Adipocyte (in vitro differentiated cells): ENCODE results near the gene LZTS2.
A peak's percentile ranks its signal among the peaks of the same experiment; 100 is the strongest.
"Not testable (repeated sequence)": the region's sequence is repeated elsewhere in the genome, so short reads cannot be mapped to it uniquely, and the experiment has no call there.

Experiments
- DNase-seq: peaks from one replicate; pipeline ENCODE4 v3.0.0-alpha.2; 2015; ENCODE audit warnings: low read depth
- H3K27me3 ChIP-seq: replicated peaks from 2 replicates; pipeline ENCODE4 v1.7.0; 2013; ENCODE audit warnings: mild to moderate bottlenecking, low read length, moderate library complexity; ENCODE audit not compliant: control insufficient read depth, insufficient read depth
- H3K36me3 ChIP-seq: 2 replicates; pipeline ENCODE4 v1.7.0; 2013; ENCODE audit warnings: low read length, mild to moderate bottlenecking, moderate library complexity; ENCODE audit not compliant: control insufficient read depth, insufficient read depth, severe bottlenecking
- H3K4me1 ChIP-seq: 2 replicates; pipeline ENCODE4 v1.7.0; 2013; ENCODE audit warnings: mild to moderate bottlenecking, low read length, moderate library complexity; ENCODE audit not compliant: control insufficient read depth, insufficient read depth
- H3K4me3 ChIP-seq: 2 replicates; pipeline ENCODE4 v1.7.0; 2013; ENCODE audit warnings: mild to moderate bottlenecking, low read length, moderate library complexity
- H3K9ac ChIP-seq: 2 replicates; pipeline ENCODE4 v1.7.0; 2013; ENCODE audit warnings: mild to moderate bottlenecking, low read length, moderate library complexity
- H3K9me3 ChIP-seq: 2 replicates; pipeline ENCODE4 v1.7.0; 2013; ENCODE audit warnings: mild to moderate bottlenecking, low read length, moderate library complexity; ENCODE audit not compliant: control insufficient read depth

Gene LZTS2

DNA sequence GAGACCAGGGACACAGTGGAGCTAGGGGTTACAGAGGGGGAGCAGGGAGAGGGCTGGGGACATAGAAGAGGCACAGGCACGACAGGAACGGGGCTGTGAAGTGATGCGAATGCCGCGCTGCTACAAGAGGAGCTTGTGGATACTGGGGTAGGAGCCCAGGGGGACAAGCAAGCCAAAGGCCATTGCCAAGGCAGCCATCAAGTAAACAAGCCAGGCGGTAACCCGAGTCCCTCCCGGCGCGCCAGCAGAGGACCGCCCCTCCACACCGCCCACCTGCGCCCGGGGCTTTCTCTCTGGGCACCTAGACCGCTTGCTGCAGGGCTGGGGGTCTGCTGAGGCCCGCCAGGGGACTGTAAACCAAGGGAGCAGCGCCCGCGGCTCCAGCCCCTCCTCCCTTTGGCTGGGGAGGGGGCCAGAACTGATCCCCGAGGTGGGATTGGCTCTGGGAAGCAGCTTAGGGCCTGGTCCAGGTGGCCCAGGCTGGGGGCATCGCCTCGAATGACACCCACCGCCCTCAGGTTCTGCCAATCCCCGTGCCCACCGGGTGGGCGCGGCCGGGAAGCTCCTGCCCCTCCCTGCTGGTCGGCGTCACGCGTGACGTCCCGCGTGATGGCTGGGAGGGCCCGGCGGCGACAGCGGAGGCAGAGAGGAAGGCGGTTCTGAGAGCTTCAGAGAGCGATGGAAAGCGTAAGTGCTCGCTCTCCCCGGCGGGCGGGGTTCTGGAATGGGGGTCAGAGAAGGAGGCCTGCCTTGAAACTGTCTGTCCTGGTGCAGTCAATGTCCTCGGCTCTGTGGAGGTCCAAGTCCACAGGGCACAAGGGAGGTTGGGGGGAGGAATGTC, 32.4 kb downstream of the LZTS2 start:
- no peaks in the 10 kb centered on the region for H3K27me3 ChIP-seq
- H3K4me1 ChIP-seq: peaks cover 22% of the 10 kb centered on the region
- H3K36me3 ChIP-seq: peaks cover 23% of the 10 kb centered on the region
- no peaks in the 10 kb centered on the region for H3K9me3 ChIP-seq
- DNase-seq: peak; percentile 89
- H3K9ac ChIP-seq: peak overlapping the region; percentile 87
- H3K4me3 ChIP-seq: peak overlapping the region; percentile 84

DNA sequence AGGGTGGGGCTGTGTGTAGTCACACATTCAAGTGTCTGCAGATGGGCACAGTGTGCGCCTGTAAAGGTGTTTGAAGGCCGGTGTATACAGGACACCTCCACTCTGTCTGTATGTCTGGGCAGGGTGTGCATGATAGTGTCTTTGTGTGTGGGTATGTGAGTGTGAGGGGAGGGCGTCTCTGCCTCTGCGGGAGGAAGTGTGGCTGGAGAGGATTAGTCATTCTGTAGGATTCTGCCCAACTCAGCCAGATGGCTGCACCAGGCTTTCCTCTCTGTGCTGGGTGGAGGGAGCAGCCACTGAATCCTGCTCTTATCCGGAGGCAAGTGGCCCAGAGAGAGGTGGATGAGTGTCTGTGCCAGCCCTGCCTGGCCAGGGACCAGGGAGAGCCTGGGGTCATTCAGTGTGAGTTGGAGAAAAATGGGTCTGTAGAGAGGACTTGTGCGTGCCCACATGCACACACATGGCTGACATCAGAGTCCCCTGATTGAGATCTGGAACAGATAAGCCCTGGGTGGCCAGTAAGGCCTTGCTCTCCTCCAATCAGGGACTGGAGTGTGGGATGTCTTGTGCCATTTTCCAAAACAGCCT, 33.1 kb downstream of the LZTS2 start:
- Histone ChIP-seq H3K9ac (peak overlapping the region; percentile 87), H3K4me3 (peak overlapping the region; percentile 84), H3K27me3 (no peaks in the 10 kb centered on the region), H3K4me1 (peaks cover 22% of the 10 kb centered on the region), H3K36me3 (peaks cover 30% of the 10 kb centered on the region), H3K9me3 (no peaks in the 10 kb centered on the region)
- DNase-seq: peak; percentile 91

DNA sequence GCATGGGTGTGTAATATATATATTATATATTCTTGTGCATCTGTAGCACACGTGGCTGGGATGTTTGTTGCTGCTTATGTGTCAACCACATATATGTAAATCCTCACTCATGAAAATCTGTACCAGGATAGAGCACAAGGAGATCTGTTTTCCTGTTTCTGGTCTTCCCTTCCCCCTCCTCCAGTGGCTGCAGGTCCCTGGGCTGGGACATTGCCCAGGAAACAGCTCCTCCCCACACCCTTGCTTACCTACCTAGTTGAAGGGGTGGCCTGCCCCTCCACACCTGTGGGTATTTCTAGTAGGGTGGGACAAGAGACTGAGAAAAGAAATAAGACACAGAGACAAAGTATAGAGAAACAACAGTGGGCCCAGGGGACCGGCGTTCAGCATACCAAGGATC, 33.7 kb downstream of the LZTS2 start:
- Histone ChIP-seq H3K4me3 (peak overlapping the region; percentile 84), H3K27me3 (no peaks in the 10 kb centered on the region), H3K4me1 (peaks cover 22% of the 10 kb centered on the region), H3K9me3 (no peaks in the 10 kb centered on the region), H3K36me3 (peaks cover 35% of the 10 kb centered on the region), H3K9ac (peak overlapping the region; percentile 87)
- no peak for DNase-seq

DNA sequence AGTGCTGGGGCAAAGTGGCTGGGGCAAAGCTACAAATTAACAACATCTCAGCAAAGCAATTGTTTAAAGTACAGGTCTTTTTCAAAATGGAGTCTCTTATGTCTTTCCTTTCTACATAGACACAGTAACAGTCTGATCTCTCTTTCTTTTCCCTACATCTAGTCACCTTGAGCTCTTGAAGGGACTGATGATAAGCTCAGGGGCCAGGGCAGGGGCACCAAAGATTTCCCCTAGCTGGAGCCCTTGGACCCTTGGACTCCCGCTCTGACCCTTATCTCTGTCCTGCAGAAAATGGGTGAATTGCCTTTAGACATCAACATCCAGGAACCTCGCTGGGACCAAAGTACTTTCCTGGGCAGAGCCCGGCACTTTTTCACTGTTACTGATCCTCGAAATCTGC, 34.8 kb downstream of the LZTS2 start:
- not testable (repeated sequence) for H3K4me3 ChIP-seq, DNase-seq, H3K27me3 ChIP-seq, H3K9me3 ChIP-seq, H3K9ac ChIP-seq
- Histone ChIP-seq H3K4me1 (peaks cover 16% of the 10 kb centered on the region), H3K36me3 (peaks cover 47% of the 10 kb centered on the region)

DNA sequence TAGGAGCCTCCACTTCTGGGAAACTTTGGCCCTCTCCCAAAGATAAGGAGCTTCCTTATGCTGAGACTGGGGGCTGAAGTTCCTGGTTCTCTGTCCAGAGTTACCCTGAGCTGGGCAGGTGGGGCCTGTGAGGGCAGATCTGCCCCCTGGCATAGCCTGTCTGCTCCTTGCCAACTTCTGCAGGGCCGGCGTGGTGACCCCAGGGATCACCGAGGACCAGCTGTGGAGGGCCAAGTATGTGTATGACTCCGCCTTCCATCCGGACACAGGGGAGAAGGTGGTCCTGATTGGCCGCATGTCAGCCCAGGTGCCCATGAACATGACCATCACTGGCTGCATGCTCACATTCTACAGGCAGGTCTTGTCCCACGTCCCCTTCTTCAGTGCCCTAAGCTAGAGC, 35.7 kb downstream of the LZTS2 start:
- no peak for DNase-seq
- H3K4me3 ChIP-seq: no peak overlapping the region

DNA sequence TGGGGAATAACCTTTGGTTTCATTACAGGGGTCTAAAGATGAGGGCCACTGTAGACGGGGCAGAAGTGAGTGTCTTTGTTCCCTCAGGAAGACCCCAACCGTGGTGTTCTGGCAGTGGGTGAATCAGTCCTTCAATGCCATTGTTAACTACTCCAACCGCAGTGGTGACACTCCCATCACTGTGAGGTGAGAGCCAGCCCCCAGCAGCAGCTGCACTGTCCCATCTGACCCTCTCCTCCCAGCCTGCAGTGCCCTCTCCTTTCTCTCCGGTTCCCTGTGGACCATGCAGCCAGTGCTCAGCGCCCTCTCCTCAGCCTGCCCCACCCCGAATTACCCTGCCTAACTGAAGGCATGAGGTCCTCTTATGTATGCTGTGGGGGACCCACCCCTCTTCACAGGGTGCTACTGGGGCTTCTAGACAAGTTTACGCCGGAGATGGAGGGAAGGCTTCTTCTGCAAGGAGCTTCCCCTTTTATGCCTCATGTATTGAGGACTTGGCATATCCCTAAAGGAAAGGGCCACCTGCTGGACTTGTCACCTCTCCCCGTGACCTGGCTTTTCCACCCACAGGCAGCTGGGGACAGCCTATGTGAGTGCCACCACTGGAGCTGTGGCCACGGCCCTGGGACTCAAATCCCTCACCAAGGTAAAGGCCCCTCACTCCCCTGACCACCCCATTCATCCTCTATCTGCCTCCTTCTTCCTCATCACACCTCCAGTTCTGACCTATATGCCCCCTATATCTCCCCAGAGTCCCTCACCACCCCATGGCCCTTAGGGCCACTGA, 36.5 kb downstream of the LZTS2 start:
- no peak for DNase-seq
- H3K9ac ChIP-seq: no peak overlapping the region
- H3K36me3 ChIP-seq: peaks cover 53% of the 10 kb centered on the region
- H3K4me3 ChIP-seq: no peak overlapping the region
- no peaks in the 10 kb centered on the region for H3K27me3 ChIP-seq
- no peaks in the 10 kb centered on the region for H3K9me3 ChIP-seq
- H3K4me1 ChIP-seq: peaks cover 16% of the 10 kb centered on the region

More for the DNA sequence above, 35.7 kb downstream of the LZTS2 start:
- H3K9ac ChIP-seq: no peak overlapping the region
- H3K27me3 ChIP-seq: no peaks in the 10 kb centered on the region
- peaks cover 53% of the 10 kb centered on the region for H3K36me3 ChIP-seq
- no peaks in the 10 kb centered on the region for H3K9me3 ChIP-seq
- peaks cover 16% of the 10 kb centered on the region for H3K4me1 ChIP-seq

DNA sequence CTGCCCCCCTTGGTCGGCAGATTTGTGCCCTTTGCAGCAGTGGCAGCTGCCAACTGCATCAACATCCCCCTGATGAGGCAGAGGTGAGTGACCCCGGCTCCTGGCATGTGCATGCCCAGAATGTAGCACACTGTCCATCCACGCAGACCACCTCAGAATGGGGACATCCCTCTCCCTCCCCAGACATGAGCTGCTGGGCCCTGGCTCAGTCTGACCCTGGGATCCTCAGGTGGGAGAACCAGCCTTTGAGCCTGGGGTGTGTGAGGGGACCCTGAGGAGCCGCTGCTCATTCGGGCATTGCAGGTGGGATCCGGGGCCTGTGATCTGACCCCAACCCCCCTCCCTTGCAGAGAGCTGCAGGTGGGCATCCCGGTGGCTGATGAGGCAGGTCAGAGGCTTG, 37.1 kb downstream of the LZTS2 start:
- Histone ChIP-seq H3K4me1 (peaks cover 14% of the 10 kb centered on the region), H3K27me3 (no peaks in the 10 kb centered on the region), H3K4me3 (no peak overlapping the region), H3K9ac (no peak overlapping the region), H3K9me3 (no peaks in the 10 kb centered on the region), H3K36me3 (peaks cover 53% of the 10 kb centered on the region)
- DNase-seq: no peak

DNA sequence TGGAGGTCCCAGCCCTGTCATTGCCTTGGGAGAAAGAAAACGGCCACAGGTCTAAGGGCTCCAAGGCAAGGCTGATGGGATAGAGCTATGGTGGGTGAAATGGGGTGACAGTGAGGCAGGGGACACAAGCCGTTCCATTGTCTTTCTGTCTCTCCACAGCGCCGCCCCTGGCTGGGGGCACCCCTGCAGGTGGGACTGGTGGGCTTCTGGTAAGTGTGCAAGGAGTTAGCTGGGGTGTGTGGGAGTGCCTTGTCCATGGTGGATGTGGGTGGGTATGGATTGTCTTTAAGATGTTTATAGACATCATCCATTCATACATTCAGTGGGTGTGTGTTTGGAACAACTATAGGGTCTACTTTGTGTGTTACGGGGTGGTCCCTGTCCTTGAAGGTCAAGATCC, 38.9 kb downstream of the LZTS2 start:
- Histone ChIP-seq H3K36me3 (peaks cover 53% of the 10 kb centered on the region), H3K27me3 (no peaks in the 10 kb centered on the region), H3K4me1 (peaks cover 18% of the 10 kb centered on the region), H3K9me3 (no peaks in the 10 kb centered on the region), H3K4me3 (no peak overlapping the region), H3K9ac (no peak overlapping the region)
- no peak for DNase-seq

DNA sequence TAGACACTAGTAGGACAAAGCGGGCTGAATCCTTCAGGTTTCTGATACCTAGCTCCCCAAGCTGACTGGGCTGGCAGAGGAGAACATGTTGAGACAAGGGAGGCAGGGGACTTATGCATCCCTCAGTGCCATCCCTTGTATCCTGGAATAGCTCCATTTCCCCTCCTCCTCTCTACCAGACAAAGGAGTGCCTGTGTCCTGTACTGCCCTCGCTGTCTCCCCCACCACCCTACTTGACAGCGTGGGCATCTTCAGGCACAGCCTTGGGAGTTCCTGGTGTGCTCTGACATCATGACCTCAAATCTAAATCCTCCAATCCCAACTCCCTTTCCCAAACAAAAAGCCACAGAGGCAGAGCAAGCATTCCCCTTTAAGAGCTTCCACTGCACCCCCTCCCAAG, 40.5 kb downstream of the LZTS2 start:
- Histone ChIP-seq H3K4me1 (peaks cover 19% of the 10 kb centered on the region), H3K4me3 (no peak overlapping the region), H3K9me3 (no peaks in the 10 kb centered on the region), H3K27me3 (no peaks in the 10 kb centered on the region), H3K9ac (no peak overlapping the region), H3K36me3 (peaks cover 50% of the 10 kb centered on the region)
- no peak for DNase-seq

DNA sequence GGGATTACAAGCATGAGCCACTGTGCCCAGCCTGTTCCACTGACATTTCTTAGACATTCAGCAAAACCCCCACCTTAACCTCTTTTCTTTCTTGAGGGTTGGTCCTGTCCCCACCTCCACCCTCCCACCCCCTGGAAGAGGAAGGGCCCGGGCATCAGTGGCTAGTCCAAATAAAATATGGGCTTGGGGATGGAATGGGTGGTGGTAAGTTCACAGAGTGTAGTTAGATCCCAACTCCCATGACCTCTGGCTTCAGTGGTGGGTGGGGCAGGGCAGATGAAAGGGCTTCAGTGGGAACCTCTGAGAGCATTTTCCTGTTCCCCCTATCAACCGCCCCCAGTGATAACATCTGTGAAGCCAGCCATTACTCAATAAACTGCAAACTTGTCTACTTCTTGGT, 41.2 kb downstream of the LZTS2 start:
- DNase-seq: no peak
- H3K36me3 ChIP-seq: peaks cover 42% of the 10 kb centered on the region
- H3K4me1 ChIP-seq: peaks cover 19% of the 10 kb centered on the region
- no peaks in the 10 kb centered on the region for H3K9me3 ChIP-seq
- no peak overlapping the region for H3K9ac ChIP-seq
- H3K27me3 ChIP-seq: no peaks in the 10 kb centered on the region
- no peak overlapping the region for H3K4me3 ChIP-seq

DNA sequence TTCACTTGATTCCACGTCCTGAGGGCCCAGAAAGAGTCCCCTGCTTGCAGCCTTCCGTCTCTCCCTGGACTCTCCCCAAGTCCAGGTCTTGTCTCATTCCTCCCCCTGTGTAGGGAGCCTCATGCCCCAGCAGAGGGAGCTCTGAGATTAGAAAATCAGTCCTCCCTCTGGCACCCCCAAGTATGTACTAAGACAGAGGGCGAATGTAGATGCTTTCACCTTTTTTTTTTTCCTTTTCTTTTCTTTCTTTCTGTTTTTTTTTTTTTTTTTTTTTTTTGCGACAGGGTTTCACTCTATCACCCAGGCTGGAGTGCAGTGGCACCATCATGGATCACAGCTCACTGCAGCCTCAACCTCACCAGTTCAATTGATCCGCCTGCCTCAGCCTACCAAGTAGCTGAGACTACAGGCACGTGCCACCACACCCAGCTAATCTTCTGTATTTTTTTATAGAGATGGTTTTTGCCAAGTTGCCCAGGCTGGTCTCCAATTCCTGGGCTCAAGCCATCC, 41.7 kb downstream of the LZTS2 start:
- Histone ChIP-seq H3K4me3 (no peak overlapping the region), H3K36me3 (peaks cover 37% of the 10 kb centered on the region), H3K9me3 (no peaks in the 10 kb centered on the region), H3K9ac (no peak overlapping the region), H3K4me1 (peaks cover 19% of the 10 kb centered on the region), H3K27me3 (no peaks in the 10 kb centered on the region)
- DNase-seq: peak; percentile 95
